MV-4-11 (cell line): ENCODE data around the gene ETV6.
"Not testable (repeated sequence)": the region's sequence is repeated elsewhere in the genome, so short reads cannot be mapped to it uniquely, and the experiment has no call there.

Experiments used
- DNase-seq: peaks from one replicate; lab custom pipeline; 2025; lab: John Stamatoyannopoulos, UW

The ETV6 gene

DNA sequence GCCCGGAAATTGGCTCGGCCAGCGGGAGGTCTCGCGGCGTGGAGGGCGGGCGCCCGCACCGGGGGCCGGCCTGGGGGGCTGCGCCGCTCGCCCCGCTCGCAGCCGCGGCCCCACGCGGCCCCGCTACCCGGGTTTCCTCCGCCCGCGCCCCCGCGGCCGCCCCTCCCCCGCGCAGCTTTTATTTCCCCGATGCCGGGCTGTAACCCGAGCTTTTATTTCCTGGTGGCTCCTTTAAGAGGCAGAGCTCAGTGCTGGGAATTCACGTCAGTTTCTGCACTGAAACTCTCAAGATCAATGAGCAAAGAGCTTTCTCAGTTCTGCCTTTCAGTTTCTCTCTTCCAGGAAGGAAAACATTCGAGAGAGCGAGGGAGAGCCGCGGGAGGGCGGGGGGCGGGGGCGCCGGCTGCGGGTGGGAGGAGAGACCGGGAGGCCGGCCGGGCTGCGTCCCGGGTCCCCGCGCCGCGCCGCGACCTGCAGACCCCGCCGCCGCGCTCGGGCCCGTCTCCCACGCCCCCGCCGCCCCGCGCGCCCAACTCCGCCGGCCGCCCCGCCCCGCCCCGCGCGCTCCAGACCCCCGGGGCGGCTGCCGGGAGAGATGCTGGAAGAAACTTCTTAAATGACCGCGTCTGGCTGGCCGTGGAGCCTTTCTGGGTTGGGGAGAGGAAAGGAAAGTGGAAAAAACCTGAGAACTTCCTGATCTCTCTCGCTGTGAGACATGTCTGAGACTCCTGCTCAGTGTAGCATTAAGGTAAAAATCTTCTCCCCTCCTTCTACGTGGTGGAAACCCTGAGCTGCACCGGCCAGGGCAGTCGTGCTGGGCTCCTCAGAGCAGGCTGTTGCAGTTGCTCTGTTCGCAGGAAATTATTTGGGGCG is at the start of gene ETV6:
TSS of gene ETV6 (plus strand) at position 262 of the 873 bp plus-strand sequence. CDS start at position 716, 454 bp downstream.
- peak; percentile 95 for DNase-seq

- DNase-seq: no peak
These were observed 49.3 kb upstream of the ETV6 start for GRCh38 chr12:11600199-11600598.

DNA sequence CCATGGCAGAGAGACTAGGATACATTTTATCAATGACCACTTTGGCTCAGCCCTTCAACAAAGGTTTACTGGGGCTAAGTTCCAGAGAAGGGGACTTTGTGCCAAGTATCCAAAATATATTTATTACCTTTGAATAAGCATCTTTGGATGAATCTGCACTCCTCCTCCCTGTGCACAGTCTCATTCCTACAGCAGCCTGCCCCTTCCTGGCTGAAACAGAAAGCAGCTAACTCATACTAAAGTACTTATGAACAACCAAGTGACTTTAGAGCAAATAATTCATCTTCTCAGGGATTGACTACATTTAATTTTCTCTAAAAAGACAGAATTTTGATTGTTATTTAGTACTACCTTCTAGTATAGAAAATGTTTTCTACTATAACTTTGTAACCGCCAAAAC is 47.8 kb upstream of the ETV6 start:
- DNase-seq: no peak

DNA sequence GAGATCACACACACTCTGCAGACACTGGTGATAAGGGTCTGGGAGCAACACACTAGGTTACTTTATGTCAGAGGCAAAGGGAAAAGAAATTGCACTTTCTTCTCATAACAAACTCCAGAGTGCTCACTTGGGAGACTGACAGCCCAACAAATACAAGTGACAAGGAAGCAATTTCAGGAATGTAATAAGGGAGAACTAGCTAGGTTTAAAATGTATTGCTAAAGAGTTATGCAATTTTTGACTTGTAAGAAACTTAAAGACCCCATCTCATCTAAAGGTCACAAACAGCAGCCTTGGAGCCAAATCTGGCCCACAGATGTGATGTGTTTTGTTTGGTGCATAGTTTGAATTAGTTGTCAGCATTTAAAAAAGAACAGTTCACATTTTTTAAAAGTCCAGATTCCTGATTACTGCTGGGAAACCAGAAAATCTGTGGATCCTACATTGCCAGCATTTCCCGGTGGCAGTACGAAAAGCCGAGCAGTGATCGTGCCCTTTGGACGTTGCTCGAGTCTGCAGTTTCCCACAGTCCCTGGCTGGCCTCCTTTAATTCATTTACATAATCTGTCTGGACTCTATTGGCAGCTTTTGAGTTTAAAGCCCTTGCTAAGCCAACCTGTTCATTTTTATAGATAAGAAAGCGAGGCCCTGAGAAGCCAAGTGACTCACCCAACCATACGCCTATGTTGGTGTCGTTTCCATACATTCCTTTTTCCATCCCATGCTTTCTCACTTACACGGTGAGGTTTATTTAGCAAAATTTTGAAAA is 42.0 kb upstream of the ETV6 start:
- DNase-seq: no peak

GRCh38 chr12:11609045-11609444 is 40.4 kb upstream of the ETV6 start:
- DNase-seq: no peak

GRCh38 chr12:11615481-11615880 is 34.0 kb upstream of the ETV6 start:
- no peak for DNase-seq

DNA sequence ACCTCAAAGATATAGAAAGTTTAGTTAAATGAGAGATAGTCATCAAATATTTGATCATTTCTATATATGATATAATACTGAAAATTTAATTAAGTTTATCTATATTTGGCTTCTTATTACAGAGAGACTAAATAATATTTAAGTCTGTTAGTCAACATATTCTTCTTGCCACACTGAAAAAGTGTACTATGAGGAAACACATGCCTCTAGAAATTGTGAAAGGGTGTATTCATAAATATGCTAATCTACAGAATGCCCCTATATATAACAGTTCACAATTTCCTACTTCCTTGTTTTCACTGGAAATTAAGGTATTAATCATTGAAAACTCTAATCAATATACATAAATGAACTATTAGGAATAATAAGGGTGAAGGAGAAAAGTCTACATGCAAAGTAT is 31.4 kb upstream of the ETV6 start:
- DNase-seq: no peak

DNA sequence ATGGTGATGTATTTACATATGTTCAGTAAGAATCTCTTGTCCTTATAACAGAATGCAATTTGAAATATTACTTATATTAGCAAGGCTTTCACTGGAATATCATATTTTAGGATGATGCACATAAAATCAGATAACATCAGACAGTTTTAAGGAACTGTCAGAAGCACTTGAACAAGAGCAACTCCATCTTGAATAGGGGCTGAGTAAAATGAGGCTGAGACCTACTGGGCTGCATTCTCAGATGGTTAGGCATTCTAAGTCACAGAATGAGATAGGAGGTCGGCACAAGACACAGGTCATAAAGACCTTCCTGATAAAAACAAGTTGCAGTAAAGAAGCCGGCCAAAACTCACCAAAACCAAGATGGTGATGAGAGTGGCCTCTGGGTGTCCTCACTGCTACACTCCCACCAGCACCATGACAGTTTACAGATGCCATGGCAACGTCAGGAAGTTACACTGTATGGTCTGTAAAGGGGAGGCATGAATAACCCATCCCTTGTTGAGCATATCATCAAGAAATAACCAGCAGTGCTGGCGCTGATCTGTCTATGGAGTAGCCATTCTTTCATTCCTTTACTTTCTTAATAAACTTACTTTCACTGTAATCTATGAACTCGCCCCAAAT is 27.6 kb upstream of the ETV6 start:
- peak; percentile 53 for DNase-seq

DNA sequence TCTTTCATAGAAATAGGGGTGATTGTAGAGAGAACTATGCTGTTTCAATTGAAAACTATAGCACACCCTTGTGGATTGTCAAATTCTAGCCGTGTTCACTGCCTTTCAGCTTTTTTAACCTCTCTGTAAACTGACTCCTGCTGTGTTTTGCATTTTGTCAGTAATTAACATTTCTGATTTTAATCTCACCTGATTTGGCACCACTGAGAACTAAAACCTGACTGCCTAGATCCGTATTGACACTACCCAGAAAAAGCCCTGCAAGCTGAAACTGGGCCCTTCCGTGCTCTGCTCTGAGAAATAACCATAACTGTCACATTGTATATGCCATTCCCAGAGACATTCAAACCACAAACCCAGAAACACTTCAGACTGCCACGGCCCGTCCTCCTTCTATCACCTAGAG is 26.6 kb upstream of the ETV6 start:
- no peak for DNase-seq

- DNase-seq: peak; percentile 14
These were observed 26.1 kb upstream of the ETV6 start for GRCh38 chr12:11623382-11623781.

DNA sequence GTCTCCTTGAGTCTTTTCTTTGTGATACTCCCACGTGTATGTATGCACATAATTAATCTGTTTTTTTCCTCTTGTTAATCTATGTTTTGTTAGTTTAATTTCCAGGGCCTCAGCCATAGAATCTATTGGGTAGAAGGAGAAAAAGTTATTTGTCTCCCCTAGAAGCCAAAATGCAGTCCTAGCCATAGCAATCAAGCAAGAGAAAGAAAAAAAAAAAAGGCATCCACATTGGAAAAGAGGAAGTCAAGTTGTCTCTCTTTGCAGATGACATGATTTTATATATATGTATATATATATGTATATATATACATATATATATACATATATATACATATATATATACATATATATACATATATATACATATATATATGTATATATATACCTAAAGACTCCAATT is 25.4 kb upstream of the ETV6 start:
- DNase-seq: no peak

DNA sequence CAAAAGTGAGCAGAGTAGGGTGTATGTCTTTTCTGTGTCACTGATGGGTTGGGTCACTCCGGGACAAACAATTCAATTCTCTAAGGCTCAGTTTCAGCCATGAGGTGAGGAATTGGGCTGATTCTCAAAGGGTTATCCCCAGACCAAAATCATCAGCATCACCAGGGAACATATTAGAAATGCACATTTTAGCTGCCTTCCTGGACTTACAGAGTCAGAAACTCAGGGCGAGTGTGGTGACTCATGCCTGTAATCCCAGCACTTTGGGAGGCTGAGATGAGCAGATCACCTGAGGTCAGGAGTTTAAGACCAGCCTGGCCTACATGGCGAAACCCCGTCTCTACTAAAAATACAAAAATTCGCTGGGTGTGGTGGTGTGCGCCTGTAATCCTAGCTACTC is 21.8 kb upstream of the ETV6 start:
- DNase-seq: not testable (repeated sequence)

GRCh38 chr12:11628353-11628752 is 21.1 kb upstream of the ETV6 start:
- no peak for DNase-seq

- DNase-seq: no peak
These were observed 19.3 kb upstream of the ETV6 start for GRCh38 chr12:11630046-11630706.

DNA sequence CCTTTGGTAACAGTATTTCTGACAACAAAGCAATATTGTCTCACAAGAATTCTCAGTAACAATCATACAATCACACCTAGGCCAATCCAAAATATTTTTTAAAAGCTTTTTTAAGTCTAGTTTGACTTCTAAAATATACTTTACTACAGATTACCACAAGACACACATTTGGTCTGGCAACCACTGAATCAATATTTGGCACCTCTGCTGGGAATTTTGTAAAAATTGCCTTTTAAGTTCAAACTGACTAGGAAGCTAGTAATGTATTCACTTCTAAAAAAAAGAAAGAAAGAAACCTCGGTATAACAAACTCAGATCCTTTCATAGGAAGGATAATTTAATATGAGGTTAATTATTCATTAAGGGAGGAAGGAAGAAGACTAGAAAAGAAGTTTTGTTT is 18.2 kb upstream of the ETV6 start:
- no peak for DNase-seq

GRCh38 chr12:11631881-11632280 is 17.6 kb upstream of the ETV6 start:
- not testable (repeated sequence) for DNase-seq

- DNase-seq: no peak
These were observed 15.5 kb upstream of the ETV6 start for GRCh38 chr12:11633968-11634367.

- no peak for DNase-seq
These were observed 14.1 kb upstream of the ETV6 start for GRCh38 chr12:11635341-11635740.

GRCh38 chr12:11638315-11638916 is 11.1 kb upstream of the ETV6 start:
- DNase-seq: no peak

GRCh38 chr12:11639454-11639853 is 10.0 kb upstream of the ETV6 start:
- no peak for DNase-seq

GRCh38 chr12:11641522-11641921 is 8.0 kb upstream of the ETV6 start:
- DNase-seq: peak; percentile 52

GRCh38 chr12:11642785-11643184 is 6.7 kb upstream of the ETV6 start:
- no peak for DNase-seq
